Umbilical cord (tissue), 2 donors: ENCODE results near the gene FBP1. TPM values are rescaled to one million over a fixed set of nuclear protein-coding genes. Genes with fewer than 3 reads are reported as not detected.

Experiments
- DNase-seq: peaks from one replicate; pipeline ENCODE4 v3.0.0-alpha.2; 2015; ENCODE audit warnings: low spot score
- total RNA-seq: library from RNA; depleted of rRNA; stranded (reverse); fragments of >200 nt; gene quantifications from one replicate; pipeline ENCODE4 v1.2.3, GENCODE V29; 2014; ENCODE audit warnings: low replicate concordance; ENCODE audit not compliant: insufficient read depth

Gene FBP1
- total RNA-seq: not detected

DNA sequence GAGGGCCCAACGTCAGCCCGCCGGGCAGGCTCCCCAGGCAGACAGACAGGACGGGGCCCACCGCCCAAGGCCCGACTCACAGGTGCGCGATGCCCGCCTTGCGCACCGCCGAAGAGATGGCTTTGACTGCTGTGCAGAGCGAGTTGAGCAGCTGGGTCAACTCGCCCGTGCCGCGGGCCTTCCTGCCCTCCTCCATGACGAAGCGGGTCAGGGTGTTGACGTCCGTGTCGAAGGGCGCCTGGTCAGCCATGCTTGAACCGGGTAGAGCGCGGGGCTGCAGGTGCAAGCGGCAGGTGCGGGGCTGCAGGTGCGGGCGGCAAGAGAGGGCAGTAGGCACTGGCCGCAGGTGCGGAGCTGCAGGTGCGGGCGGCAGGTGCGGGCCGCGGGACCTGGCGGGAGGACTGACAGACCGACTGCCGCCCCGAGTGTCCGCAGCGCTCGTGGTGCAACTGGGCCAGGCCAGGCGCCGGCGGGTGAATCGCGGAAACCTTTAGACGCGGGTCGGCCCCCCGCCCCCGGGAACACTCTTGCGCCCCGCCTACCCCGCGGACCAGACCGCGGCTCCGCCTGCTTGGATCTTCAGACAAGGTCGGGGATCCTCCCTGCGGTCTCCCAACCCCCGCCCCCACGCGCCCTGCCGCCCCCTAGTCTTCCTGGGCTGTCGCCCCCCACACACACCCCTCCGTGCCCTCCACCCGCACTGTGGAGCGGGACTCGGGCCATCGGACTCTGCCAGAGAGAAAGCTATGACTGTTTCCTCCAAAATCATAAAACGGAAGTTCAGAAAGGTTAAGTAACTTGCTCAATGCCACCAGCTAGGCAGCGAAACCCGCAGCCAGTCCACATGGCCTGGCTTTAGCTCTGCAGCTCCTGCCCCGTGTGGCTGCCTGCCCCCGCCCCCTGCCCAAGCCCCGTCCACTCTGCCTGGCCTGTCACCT lies at the start of gene FBP1:
FBP1 (minus strand) TSS at position 458 of the 938 bp plus-strand sequence; CDS start at position 250, 208 bp downstream.
- no peak for DNase-seq

- no peak for DNase-seq
These were observed 48.1 kb upstream of the FBP1 start for GRCh38 chr9:94687451-94687850.

- no peak for DNase-seq
These were observed 46.0 kb upstream of the FBP1 start for GRCh38 chr9:94685359-94685758.

- peak; percentile 81 for DNase-seq
These were observed 42.2 kb upstream of the FBP1 start for GRCh38 chr9:94681508-94681907.

DNA sequence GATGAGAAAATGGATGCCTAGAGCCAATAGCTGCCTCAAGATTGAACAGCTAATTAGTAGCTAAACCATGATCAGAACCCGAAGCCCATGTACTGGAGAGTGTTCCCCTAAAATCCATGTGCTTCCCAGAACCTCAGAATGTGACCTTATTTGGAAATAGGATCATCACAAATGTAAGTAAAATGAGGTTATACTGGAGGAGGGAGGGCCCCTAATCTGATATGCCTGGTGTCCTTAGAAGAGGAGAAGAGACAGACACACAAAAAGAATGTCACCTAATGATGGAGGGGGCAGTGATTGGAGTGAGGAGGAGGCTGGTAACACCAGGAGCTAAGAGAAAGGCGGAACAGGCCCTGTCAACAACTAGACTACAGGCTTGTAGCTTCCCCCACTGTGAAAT lies 41.3 kb upstream of the FBP1 start:
- DNase-seq: peak; percentile 32

DNA sequence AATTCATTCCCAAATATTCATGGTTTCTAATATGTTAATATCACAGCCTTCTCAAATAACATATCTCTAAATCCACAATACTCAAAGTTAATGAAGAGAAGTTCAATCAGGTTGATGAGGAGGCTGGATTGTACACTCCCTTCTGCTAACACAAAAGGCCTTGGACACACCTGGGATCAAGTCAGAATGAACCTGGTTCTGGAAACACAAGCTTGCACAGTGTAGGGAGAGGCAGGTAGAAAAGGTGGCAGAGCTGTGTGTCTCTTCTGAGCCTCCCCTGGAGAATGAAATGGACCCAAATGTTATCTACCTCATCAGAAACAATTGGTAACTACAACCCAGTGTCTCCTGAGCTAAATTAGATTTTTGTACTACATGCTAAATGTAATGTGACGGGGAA lies 40.7 kb upstream of the FBP1 start:
- no peak for DNase-seq

DNA sequence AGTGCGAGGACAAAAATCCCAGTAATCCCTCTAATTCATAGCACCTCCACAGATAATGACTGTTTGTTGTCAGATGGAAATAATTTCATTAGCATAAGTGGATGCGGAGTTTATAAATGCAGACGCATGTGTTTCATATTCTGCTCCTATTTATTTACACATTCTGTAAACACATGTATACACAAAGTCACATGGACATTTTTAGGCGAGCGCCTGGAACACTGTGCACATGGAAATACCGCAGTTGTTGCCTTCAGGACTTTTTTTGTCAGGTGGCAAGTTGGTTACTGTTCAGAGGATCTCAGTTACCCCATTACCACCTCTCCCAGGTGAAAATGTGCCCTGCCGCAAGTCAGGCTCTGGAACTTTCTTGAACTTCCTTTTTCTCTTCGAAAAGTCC lies 40.3 kb upstream of the FBP1 start:
- no peak for DNase-seq

DNA sequence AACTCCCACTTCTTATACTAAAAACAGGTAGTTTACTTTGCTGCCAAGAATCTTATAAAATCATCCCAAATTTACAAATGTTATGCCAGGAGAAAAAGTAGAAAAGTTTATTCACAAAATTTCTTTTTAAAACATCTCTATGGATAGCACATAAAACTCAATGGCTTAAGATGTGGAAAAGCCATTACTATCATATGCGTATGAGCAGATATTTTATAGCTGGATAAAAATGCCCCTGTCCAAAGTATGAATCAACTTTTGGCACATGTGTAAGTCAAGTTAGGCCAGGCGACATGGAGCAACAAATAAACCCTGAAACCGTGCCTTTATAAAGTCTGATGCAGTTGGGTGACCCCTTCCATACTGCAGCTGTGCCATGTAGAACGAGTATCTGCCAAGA lies 38.6 kb upstream of the FBP1 start:
- DNase-seq: peak; percentile 58

DNA sequence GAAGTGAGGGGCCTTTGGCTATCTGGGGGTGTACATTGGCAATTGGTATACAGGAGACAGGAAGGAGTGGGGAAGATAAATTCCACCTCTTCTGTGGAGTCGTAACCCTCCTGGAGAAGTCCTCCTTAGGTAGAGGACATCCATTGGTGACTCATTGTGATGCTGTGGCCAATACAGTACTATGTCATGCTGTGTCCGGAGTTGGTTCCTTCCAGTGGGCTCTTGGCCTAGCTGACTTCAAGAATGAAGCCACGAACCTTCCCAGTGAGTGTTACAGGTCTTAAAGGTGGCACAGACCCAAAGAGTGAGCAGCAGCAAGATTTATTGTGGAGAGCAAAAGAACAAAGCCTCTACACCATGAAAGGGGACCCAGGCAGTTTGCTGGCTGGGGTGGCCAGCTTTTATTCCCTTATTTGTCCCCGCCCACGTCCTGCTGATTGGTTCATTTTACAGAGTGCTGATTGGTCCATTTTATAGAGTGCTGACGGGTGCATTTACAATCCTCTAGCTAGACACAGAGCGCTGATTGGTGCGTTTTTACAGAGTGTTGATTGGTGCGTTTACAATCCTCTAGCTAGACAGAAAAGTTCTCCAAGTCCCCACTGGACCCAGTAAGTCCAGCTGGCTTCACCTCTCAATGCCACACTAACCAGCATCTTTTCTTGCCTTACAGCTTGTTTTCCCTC lies 37.3 kb upstream of the FBP1 start:
- DNase-seq: no peak

DNA sequence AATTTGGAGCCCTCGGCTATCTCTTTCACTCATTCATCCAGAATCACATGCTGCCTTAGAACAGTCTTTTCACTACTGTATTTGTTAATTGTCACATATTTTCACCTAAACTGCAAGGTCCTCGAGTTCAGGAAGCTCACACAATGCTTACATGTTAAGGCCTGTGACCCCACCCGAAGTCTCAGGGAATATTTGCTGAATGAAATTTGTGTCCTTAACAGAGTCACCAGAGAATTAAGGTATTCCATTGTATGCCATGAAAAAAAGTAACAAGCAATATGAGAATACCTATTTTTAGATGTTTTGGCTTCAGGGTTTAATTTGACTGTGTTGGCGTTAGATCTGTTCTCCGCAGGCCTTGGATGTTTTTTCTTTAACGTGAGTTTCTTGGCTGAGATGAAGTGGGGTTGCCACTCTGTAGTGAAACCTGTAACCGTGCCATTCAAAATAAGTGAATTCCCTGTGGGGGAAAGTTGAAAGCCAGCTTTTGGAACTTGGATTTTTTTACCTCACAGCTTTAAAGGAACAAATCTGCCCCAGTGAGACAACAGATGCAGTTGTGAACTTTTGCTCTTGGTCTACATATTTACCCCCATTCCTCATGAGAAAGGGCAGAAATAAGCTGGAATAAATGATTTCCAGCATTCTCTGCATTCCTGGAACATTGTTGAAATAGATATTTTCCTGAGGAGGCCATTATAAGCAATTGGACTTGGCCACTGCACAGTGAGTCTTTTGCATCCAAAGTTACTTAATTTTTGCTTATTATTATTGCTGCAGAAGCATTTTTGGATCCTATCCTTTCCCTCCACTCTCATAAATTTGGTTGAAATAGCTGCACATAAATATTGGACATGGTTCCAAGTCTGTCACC lies 35.9 kb upstream of the FBP1 start:
- DNase-seq: peak; percentile 54

GRCh38 chr9:94672811-94673487 lies 33.6 kb upstream of the FBP1 start:
- peak; percentile 31 for DNase-seq

DNA sequence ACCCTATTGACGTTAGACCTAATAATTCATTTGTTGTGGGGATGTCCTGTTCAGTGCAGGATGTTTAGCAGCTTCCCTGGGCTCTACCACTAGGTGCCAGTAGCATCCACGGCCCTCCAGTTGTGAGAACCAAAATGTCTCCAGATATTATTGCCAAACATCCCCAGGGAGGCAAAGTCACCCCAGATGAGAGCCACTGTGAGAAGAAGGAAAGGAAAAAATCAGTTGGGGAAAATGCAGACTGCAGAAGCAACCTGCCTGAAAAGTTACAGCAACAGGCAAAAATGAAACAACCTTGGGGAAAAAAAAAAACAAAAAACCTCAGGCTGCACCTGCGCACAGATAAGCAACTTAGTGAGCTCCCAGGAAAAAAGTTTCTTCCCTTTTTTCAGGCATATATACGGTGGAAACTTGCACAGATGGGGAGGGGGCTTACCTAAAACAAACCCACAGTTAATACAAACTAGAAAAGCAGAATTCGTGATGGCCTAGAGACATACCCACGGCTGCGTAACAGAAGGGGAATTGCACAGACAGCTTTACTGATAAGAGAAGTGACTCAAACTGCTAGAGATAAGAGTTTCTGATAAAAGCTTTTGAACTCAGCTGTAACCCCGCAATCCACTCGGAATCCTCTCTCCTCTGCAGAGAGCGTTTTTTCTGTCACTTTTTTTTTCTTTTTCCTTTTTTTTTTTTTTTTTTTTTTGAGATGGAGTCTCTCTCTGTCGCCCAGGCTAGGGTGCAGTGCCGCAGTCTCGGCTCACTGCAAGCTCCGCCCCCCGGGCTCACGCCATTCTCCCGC lies 29.8 kb upstream of the FBP1 start:
- DNase-seq: peak; percentile 92

- no peak for DNase-seq
These were observed 29.2 kb upstream of the FBP1 start for GRCh38 chr9:94668418-94668927.

- no peak for DNase-seq
These were observed 27.2 kb upstream of the FBP1 start for GRCh38 chr9:94666364-94667099.

DNA sequence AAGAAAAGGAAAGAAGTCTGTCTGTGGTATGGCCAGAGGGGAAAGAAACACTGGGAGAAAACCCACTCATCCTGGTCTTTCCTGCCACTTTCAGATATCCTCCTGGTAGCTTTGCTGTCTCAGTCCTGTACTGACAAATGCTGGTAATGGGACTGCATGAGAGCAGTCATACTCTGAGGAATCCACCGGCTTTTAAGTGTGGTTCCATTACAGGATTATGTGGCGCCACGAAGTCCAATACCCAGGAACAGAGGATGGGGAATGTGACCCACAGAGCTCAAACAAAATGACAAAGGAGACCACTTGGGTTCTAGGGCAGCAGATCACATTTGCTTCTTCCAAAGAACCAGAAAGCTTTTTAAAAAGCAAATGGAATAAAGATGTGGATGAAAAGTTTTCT lies 26.3 kb upstream of the FBP1 start:
- DNase-seq: no peak

GRCh38 chr9:94664801-94665200 lies 25.5 kb upstream of the FBP1 start:
- no peak for DNase-seq

DNA sequence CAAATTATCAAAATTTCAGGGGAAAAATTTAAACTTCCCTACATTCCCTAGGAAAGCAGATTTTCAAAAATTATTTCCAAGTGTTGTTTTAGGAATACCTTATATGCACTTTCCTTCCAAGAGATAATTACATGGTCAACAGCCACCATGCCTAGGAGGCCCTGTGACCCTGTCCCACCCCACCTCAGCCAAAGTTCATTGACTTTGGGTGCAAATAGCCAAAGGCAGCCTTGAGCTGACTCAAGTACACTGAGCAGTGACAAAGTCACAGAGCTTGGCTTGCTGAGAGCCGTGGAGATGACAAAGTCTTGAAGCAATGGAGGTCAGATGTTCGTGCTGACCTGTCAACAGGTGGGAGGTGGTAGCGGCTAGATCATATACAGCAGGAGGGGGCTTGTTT lies 24.3 kb upstream of the FBP1 start:
- no peak for DNase-seq

DNA sequence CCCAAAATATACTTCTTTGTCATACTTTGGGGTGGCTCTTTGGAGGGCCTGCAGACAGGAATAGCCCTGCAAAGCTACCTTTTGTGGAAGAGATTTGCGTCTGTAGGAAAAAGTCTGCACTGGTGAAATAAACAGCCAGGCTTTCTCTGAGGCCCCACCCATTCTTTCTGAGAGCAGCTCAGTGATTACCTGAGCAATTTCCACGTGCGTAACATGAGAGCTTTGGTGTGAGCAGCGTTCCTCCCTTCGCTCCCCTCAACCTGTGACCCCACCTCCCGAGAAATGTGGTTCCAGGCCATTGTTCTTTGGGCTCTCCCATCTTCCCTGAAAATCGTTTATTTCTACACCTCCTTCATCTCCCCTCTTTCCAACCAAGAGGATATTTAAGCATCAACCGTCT lies 23.8 kb upstream of the FBP1 start:
- no peak for DNase-seq

DNA sequence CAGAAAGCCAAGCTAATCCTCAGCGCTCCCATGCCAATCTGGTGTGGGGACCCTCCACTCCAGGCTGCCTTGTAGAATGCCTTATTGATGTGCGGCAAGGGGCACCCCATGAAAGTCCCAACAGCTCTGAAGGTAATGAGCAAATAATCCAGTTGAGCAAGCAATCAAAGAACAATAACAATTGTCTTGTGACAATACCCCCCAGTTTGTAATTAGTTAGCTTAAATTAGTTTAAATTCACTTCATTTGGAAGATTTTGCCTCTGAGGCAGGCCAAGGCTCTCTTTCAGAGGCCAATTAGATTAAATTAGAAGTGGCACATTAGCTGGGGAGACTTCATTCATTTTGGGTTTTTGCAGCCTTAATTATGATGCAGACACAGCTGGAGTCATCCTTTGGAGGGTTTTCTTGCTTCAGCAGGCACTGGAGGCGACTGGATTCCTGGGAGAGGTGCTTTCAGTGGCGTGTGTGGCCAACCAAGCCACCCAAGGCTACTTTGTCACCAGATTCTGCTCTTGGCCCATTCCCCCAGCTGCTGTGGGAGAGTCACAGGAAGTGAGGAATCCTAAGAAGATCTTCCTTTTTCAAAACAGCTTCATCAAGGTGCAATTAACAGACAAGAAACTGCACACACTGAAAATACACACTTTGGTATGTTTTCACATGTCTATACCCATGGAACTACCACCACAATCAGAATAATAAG lies 17.9 kb upstream of the FBP1 start:
- DNase-seq: no peak
